ENCODE data around the gene ARID1B.

GRCh38 chr6:156806155-156806554, 29.0 kb downstream of the ARID1B start:
- TF ChIP-seq CTCF (IDR thresholded peaks at IDR 0.05) (no peak), POLR2AphosphoS5 (IDR thresholded peaks at IDR 0.05; ENCODE audit: low read depth, low read length) (no peak)
